Activated T-cell treated with anti-CD3 and anti-CD28 coated beads, Interleukin-2, amount 50 U/mL, for 48 hours (primary cell): Measurements from ENCODE around the gene IL16.
A peak's percentile ranks its signal among the peaks of the same experiment; 100 is the strongest.

Source experiments
- DNase-seq, 2 experiments: peaks; one replicate each; pipeline ENCODE4 v3.0.0-alpha.2; 2020

Gene IL16

GRCh38 chr15:81258455-81258854 is 61.8 kb downstream of the IL16 start:
- no peak for DNase-seq

DNA sequence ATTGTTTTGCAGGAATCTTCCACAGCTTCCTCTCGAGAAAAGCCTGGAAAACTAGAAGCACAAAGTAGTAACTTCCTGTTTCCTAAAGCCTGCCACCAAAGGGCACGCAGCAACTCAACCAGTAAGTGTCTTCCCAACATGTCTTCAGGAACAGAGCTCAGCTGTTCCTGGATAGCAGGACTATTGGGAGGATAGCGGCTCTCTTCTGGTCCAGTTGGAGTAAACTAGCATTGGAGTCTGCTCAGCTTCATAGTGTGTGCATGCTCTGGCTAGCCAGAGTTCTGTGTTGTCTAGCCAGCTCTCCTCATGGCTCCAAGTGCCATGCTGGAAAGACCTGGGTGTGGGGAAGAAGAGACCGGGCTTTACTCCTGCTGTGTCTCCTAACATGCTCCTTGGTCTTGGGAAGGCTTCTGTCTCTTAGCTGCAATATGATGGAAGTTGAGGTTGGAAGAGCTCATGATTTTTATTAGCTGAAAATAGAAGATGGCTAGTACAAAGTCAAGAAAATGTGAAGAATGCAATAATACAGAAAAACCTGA is 63.1 kb downstream of the IL16 start:
- no peak for DNase-seq

DNA sequence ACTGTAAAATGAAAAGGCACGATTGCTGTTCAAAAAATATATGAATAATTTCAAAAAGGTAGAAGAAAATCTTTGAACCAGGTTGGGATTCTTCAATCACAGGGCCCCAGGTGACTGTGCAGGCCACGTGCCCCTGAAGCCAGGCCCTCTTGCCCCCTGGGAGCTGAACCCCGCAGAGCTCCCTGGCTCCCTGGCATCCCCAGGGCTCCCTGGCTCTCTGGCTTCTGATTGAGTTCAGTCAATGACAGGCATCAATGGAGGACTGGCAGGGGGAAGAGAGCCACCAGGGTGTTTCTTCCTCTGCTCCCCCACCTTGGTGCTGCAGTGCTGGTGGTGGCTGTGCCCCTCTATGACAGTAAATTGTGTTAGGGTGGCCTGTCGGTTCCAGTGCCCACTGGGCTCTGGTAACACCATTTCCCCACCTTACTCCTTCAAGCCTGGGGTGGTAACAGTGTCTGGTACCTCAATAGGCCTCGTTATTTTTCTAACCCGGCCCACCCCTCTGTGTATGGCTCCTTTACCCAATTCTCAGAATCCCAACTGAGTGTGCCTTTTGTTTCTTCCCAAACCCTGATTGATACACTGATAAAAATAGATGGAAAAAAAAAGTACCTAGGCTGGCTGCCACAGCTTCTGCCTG is 64.6 kb downstream of the IL16 start:
- DNase-seq, result no peak

GRCh38 chr15:81263477-81263876 is 66.8 kb downstream of the IL16 start:
- DNase-seq, result no peak

GRCh38 chr15:81264072-81264857 is 67.6 kb downstream of the IL16 start:
- DNase-seq, result no peak

DNA sequence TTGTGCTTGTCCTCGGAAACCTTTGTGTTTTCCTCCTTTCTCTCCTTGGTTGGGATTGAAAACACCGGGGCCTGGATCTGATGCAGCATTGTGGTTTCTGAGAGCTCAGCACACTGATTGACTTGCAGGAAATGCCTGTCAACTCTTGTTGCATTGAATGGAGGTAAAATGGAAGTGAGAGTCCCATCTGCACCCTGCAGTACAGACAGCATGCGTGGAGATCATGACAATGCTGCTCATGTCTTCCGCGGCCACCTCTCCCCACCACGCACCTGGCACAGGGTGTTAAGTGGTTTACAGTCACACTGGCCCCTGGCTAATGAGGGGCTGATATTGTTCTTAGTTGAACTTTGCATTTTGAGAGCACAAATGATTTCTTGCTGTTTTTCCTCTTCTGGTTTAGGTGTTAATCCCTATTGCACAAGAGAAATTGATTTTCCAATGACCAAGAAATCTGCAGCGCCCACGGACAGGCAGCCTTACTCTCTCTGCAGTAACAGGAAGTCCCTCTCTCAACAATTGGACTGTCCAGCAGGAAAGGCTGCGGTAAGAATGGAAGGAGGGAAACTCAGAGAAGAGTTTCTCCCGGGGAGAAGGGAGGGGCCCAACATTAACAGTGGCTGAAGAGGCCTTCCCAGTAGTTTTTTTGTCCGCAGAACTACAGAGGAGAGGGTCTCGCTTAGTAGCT is 68.7 kb downstream of the IL16 start:
- no peak for DNase-seq

DNA sequence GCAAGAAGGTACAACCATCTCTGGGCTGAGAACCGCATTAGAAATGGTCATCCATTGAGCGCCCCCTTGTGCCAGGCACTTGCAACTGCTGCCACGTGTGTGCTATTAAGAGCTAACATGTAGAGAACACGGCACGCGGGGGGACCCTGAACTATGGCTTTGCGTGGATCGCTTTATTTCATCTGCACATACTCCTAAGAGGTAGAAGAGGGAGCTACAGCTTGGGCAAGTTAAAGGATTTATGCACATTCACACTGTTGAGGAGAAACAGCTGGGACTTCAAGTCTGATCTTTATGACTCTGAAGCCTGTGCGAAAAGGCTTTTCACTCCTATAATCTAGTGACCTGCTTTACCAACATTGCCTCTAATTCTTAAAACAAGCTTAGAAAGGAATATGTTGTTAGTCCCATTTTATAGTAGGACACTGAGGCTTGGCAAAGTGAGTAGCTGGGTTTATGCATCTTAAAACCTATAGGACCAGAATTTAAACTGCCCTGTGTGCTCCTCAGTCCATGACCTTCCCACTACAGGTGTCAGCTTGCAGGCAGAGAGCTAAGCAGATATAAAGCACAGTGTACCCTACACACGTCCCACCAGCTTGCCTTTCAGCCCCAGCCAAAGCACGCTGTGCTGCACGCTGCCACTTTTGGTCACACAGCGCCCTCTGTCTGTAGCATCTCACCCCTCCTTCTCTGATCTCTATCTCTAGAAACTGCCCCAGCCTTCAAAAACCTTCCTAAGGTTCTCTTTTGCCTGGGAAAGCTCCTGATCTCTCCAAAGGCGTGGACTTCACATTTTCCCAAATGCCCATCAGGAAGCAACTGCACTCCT is 69.5 kb downstream of the IL16 start:
- peak; percentile 88 to 91 for DNase-seq

GRCh38 chr15:81268340-81268739 is 71.7 kb downstream of the IL16 start:
- no peak for DNase-seq

- DNase-seq, result no peak
Observed at GRCh38 chr15:81268881-81269601, 72.4 kb downstream of the IL16 start.

- DNase-seq, result no peak
Observed at GRCh38 chr15:81270188-81270587, 73.5 kb downstream of the IL16 start.

DNA sequence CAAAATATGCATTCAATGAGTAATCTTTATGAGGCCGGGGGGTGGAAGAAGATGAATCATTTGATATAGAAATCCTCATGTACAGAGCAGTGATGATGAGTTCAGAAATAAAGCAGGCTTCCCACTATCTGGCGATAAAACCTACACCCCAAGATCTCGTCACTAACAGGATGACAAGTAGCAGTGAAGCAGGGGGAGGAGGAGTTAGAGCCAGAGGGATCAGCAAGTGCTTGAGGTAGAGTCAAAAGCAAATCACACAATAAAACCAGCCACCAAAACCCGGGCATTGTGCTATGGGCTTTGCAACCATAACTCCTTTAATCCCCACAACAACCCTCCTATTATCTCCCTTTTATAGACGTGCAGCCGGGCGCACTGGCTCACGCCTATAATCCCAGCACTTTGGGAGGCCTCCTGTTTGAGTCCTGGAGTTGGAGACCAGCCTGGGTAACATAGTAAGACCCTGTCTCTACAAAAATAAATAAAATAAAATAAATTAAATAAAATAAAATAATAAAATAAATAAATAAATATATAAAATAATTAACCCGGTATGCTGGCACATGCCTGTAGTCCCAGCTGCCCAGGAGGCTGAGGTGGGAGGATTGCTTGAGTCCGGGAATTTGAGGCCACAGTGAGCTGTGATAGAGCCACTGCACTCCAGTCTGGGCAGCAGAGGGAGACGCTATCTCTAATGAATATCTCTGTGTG is 74.3 kb downstream of the IL16 start:
- no peak for DNase-seq

GRCh38 chr15:81271761-81272644 is 75.3 kb downstream of the IL16 start:
- no peak for DNase-seq

DNA sequence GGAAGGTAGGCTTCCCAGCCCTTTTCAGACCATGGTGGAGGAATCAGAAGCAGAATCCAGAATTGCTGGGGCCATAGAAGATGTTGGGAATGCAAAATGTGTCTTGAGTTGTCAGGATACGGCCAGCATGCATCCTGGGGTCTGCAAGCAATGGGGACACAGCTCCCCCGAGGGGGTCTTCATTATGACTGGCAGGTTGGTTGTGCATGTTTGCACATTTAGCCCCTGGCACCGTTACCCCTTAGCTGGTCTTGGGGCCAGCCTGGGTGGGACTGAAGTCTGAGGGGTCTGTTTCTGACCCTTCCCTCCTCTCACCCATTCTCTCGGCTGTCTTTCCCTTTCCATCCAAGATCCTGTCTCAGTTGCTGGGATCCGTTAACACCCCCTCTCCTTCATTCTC is 76.5 kb downstream of the IL16 start:
- DNase-seq, result no peak

GRCh38 chr15:81273855-81274254 is 77.2 kb downstream of the IL16 start:
- DNase-seq, result no peak

DNA sequence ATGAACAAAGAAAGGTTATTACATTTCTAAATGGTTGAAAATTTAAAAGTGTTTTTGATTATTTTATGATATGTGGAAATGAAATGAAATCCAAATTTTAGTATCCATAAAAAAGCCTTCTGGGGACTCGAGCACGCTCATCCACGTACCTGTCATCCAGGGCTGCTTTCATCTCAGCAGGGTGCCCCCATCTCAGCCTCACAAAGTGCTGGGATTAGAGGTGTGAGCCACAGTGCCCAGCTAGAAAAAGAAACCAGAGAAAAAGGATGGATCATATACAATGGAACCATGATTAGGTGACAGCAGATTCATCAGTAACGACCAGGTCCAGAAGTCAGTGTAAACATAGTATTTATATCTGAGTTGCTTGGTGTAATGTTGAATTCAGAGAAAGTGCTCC is 77.6 kb downstream of the IL16 start:
- DNase-seq, result no peak

DNA sequence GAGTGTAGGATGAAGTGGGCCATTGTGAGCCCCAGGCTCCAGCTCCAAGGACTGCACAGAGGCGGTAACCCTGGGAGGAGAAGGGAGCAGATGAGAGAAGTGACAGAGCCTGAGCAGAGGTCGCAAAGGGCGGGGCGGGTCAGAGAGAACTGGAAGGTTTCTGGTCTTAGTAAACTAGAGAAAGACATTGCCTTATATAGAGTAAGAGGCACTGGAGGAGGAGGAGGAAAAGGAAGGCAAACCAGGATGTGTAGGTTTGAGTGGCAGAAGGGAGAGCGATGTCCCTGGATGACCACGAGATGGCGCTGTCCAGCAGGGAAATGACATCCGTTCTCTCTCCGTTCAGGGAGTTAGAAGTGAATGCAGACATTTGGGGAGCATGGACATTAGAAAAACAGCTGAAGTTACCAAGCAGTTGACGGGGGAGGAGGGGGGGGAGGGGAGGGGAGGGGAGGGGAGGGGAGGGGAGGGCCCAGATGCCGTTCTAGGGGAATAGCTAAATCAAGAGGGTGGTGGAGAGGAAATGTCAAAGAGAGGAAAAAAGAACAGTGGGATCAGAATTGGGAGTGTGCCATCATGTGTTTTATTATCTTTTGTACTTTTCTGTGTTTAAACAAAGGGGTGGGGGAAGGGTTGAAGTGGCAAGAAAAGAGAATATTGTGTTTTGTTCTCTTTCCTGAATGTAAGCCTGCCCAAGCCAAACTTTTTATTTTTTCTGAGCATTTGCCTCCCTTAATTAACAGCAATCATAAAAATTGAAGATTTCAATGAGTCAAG is 78.4 kb downstream of the IL16 start:
- peak; percentile 87 to 90 for DNase-seq

DNA sequence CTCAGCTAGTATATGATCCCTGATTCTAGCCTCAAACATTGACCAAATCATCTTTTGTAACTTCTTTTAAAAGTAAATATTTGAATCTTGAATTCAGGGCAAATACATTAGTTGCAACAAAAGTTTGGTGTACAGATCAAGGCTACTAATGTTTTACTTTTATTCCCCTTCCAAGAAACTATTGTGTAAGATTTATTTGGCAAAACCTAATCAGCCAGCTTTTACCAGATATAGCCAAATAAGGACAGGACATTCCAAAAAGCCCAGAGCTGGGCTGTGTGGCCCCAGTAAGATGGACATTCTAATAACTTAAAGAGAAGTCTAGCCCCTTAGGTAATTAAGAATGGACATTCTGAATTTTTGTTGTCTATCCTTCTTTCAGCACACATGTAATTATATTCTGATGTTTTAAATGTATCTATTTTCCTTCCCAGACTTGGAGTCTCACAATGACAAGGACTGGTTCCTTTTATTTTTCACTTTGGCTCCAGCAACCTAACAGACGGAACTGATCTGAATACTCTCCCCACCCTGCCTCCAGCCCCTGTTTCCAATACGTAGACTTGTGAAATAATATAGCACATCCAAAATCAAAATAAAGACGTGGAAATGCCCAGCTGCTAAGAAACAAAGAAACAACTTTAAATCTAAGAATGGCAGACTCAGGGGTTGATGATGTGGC is 79.2 kb downstream of the IL16 start:
- no peak for DNase-seq

- DNase-seq, result no peak
Observed at GRCh38 chr15:81276967-81277366, 80.3 kb downstream of the IL16 start.

- no peak for DNase-seq
Observed at GRCh38 chr15:81277851-81278250, 81.2 kb downstream of the IL16 start.
